ENCODE results near the gene KPNA5.
"Not testable (repeated sequence)": the region's sequence is repeated elsewhere in the genome, so short reads cannot be mapped to it uniquely, and the experiment has no call there.

The KPNA5 gene

DNA sequence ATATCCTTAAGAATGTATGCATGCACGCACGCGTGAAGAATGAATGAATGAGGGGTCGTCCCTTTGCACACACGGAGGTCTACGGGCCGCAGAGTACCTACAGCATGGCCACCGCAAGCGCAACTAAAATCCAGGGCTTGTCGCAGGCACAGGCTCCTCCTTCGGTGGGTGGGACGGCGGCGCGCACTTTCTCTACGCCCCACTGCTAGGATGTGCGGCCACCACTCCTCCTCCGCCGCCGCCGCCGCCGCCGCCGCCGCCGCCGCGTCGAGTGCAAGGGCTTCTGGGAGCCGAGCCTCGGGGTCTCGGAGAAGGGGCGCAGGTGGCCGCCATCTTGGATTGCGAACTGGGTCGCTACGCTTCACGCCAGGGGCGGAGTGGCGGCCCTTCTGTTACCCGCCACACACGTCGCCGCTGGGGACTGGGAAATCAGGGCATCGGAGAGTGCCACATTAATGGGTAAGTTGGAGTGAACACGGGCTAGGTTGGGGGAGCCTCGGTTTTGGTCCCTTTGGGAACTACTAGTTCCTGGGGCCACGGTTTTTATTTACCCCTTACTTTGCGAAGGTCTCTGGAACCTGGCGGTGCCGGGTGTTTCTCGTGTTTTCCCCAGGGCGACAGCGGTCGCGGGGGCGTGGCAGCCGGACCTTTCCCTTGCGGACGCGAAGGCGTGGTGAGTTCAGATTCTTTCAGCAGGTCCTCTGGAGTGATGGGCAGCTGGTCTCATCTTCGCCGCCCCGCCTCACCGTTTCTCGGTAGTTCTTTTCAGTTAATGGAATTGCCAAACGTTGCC, at the start of gene KPNA5:
Gene KPNA5 (plus strand): TSS at position 332 of the 793 bp plus-strand sequence. CDS start 124 bp downstream, at position 456.
- DNase-seq (ENCODE audit: low spot score), result peak; percentile 93

DNA sequence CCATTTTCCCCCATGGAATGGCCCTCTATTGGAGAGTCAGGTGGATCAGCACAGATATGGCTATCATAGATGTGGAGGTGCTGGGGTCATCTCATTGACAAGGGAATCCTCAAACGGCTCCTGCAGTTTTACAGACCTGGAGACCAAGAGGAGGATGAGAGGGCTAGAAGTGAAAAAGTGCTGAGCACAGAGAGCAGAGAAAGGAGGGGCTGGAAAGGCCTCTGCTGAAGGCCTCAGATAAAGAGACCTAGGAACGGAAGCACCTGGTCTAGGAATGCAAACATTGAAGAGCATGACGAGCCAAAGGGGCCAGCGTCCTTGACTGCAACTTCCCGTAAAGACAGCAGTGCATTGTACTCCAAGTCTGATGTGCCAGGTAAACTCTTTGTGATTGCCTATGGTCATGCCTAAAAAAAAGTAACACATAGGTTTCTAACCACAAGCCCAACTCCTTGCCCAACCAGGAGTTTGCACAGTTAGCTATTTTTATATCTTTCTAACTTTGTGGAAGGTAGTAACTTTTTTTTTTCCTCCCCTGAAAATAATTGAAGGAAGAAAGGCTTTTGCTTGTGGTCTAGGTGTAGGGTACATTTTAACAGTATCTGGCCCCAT, 49.5 kb upstream of the KPNA5 start:
- DNase-seq (ENCODE audit: low spot score), result no peak

DNA sequence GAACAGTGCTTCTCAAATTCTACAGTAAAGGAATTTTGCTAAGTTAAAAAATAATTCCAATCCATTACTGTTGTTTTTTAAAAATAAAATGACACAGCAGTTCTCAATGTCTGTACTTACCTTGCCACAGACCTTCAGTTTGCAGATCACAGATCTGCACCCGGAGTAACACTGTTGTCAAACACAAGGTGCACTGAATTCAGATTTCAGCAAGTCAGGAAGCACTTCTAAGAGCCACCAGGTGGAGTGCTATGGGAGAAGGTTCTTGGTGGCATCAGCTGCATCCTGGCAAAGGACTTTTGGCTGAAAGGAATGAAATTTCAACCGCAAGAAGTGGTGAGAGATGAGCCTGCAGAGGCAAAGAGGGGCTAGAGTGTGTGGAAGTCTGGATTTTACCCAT, 47.3 kb upstream of the KPNA5 start:
- DNase-seq (ENCODE audit: low spot score), result peak; percentile 43

DNA sequence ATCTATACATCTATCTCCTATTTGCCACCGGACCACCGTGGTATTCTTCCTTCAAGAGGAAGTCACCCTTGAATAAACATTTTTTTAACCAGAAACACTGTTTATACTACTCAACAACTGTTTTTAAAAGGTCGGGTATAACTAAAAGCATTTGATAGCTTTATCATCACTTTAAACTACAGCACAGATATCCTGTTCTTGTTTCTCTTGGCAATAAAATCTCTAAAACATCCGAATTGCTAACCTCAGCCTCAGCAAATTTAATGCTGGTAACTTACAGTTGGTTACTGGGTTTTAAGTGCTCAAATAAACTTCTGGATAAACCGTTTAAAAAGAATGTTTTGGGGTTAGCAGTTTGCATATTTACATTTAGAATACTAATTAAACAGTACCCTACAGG, 32.9 kb upstream of the KPNA5 start:
- DNase-seq (ENCODE audit: low spot score), result no peak

DNA sequence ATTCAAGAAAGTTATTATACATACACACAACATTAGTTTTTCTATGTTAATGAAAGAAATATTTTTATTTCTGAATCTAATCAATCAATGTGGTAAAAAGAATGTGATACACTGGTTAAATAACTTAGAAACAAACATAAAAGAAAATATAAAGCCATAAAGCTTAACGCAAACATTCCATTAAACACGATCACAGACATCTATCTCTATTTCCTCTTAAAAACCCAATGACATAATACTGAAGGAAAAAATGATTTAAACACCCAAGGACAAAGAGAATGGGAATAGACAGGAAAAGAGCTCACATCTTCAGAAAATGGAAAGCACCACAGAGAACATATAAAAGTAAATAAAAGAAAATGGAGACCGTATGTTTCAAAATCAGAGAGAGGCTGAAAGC, 31.9 kb upstream of the KPNA5 start:
- no peak for DNase-seq (ENCODE audit: low spot score)

DNA sequence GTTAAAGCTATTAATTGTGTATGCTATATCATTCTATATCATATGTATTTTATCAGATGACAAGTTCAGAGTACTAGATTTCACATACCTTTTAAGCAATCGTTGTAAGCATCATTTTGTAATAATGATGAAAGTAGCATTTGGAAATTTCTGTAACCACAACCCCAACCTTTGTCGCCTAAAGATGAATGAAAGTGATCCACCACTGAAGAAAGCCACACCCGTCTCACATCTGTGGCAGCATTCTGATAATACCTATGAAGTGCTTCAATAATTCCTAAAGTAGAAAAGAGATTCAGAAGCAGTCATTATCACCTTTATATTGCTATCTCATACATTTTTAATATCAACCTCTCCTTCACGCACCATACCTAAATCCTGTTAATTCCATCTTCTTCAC, 29.1 kb upstream of the KPNA5 start:
- DNase-seq (ENCODE audit: low spot score), result no peak

DNA sequence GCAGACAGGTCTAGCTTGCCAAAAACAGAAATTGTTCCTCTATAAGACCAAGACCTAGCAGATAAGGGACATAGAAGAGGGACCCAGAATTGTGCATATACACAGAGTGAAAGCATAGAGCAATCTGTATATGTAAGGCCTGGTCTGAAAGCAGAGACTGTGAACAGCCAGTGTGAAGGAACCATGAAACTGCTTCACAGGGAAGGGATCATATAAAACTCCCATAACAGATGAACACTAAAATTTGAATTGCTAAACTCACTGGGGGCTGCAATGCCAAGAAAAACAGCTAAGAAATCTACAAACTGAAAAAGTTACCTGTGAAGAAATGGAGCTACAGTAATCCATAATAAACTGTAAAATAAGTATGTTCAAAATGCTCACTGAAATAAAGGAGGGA, 19.4 kb upstream of the KPNA5 start:
- DNase-seq (ENCODE audit: low spot score), result no peak

DNA sequence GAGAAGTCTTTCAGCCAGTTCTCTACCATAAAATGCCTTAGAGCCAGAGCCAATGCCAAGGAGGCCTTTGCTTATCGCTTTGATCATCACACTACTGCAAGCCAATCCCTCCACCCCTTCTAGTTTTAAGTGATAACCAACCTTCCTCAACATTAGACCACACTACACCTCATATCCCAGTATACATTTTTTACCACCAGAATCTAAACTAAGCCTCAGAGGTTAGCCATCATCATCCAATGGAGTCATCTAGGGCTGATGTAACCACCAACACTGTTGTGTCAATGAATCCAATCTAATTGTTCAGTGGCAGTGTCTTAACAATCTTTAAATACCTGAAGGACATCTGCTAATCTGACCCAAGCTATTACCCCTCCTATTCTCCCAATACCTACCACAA, 18.8 kb upstream of the KPNA5 start:
- DNase-seq (ENCODE audit: low spot score), result no peak

DNA sequence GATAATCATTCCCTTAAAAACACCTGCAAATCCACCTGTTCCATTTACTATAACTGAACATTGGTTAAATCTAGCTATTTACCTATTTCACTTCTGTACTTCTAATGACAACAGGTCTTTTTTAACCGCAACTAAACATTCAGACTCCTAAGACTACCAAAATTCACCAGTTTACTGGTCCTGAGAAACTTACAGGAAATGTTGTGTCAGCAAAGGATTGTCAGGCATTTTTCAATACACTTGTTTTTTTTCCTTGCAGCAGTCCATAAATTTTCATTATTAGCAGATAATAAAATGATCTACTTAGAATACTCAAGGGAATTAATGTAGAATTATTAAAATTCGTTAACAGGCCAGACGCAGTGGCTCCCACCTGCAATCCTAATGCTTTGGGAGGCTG, 17.7 kb upstream of the KPNA5 start:
- DNase-seq (ENCODE audit: low spot score), result no peak

DNA sequence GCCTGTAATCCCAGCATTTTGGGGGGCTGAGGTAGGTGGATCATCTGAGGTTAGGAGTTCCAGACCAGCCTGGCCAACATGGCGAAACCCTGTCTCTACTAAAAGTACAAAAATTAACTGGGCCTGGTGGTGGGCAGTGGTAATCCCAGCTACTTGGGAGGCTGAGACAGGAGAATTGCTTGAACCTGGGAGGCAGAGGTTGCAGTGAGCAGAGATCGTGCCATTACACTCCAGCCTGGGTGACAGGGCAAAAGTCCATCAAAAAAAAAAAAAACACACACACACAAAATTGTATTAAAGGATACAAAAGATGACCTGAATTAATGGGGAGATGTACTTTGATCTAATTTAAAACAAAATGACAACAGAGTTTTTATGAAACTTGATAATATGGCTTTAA, 16.8 kb upstream of the KPNA5 start:
- not testable (repeated sequence) for DNase-seq (ENCODE audit: low spot score)

DNA sequence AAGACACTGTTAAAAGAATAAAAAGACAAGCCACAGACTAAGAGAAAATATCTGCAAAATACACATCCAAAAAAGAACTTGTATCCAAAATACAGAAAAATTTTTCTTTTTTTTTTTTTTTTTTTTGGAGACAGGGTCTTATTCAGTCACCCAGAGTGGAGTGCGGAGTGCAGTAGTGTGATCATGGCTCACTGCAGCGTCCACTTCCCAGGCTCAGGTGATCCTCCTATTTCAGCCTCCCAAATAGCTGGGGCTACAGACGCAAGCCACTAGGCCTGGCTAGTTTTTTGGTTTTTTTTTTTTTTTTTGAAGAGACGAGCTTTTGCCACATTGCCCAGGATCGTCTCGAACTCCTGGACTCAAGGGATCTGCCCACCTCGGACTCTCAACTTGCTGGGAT, 15.5 kb upstream of the KPNA5 start:
- DNase-seq (ENCODE audit: low spot score), result no peak

DNA sequence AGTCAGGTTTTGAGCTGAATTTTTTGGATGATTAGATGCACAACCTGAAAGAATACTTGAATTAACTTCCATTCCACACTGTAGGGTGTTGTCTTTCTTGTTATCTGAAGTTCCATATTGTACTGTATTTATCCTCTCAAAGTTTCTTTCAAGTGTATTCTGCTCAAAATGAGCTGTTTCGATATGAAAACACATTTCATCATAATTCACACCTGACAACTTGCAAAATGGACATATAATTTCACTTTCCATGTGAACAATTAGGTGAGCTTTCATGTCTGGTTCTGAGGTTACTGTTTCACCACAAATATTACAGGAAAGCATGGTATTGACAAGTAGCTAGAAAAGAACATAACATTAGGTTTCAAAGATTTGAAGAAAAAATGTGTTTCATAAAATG, 14.1 kb upstream of the KPNA5 start:
- no peak for DNase-seq (ENCODE audit: low spot score)

DNA sequence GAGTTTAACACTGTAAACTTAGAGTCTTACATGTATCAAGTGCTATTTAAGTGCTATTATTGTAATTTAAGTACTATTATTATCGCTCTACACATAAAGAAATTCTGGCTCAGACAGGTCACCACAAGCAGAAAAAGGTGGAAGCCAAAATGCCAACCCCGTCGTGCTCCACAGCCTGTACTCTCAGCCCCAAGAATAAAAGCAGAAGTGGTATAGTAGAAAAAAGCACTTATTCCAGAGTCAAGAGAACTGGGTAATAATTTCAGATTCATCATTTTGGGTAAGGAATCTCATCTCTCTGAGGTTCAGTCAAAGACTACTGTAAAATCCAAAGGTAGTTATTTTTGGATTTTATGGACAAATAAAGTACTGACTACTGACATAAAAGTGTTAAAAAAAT, 13.4 kb upstream of the KPNA5 start:
- peak; percentile 37 for DNase-seq (ENCODE audit: low spot score)

DNA sequence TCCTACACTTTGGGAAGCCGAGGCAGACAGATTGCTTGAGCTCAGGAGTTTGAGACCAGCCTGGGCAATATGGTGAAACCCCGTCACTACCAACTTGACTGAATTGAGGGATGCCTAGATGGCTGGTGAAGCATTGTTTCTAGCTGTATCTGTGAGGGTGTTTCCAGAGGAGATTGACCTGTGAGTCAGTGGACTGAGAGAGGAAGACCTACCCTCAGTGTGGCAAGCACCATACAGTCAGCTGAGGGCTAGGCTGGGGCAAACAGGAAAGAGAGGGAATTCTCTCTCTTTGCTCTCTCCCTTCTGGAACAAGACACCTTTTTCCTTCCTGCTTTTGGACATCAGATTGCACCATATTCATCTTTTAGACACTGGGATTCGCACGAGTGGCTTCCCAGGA, 8.7 kb upstream of the KPNA5 start:
- DNase-seq (ENCODE audit: low spot score), result no peak

DNA sequence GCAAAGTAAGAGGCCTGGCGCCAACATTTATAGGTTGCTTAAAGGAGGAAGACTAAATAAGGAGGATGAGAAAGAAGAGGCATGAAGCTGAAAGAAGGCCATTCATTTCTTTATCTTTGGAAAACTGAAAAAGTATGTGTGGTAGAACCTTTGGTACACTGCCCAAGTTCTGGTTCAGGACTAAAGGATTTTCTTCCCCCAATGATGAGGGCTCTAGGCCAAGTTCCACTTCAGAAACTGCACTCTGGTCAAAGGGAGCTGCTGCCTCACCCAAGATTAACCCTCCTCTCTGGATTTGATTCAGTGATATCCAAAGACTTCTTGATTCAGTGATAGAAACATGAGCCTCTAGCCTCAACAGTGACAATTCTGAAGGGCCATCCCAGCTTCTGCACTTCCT, 5.0 kb upstream of the KPNA5 start:
- no peak for DNase-seq (ENCODE audit: low spot score)

DNA sequence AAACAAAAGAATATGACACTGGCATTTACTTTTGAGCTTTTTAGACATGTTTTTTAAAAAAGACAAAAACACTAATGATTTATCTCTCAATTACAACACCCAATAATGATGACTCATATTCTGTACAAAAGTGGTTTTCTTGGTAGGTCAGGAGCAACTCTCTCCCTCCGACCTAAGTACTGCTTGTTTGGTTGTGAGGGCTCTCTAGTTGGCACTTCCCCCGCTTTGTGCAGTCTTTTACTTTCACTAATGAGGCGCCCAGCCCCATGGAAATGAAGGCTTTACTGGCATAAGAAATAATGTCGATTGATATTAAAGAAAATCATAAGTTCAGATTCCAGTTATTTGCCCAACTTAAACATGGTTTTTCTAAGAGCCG, 1.3 kb downstream of the KPNA5 start:
- peak; percentile 74 for DNase-seq (ENCODE audit: low spot score)

DNA sequence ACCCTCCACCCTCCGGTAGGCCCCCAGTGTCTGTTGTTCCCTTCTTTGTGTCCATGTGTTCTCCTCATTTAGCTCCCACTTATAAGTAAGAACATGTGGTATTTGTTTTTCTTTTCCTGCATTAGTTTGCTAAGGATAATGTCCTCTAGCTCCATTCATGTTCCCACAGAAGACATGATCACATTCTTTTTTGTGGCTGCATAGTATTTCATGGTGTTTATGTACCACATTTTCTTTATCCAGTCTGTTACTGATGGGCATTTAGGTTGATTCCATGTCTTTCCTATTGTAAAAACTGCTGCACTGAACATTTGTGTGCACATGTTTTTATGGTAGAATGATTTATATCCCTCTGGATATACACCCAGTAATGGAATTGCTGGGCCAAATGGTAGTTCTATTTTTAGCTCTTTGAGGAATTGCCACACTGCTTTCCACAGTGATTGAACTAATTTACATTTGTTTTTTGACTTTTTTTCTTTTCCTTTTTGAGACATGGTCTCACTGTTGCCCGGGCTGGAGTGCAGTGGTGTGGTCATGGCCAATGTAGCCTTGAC, 4.5 kb downstream of the KPNA5 start:
- no peak for DNase-seq (ENCODE audit: low spot score)

DNA sequence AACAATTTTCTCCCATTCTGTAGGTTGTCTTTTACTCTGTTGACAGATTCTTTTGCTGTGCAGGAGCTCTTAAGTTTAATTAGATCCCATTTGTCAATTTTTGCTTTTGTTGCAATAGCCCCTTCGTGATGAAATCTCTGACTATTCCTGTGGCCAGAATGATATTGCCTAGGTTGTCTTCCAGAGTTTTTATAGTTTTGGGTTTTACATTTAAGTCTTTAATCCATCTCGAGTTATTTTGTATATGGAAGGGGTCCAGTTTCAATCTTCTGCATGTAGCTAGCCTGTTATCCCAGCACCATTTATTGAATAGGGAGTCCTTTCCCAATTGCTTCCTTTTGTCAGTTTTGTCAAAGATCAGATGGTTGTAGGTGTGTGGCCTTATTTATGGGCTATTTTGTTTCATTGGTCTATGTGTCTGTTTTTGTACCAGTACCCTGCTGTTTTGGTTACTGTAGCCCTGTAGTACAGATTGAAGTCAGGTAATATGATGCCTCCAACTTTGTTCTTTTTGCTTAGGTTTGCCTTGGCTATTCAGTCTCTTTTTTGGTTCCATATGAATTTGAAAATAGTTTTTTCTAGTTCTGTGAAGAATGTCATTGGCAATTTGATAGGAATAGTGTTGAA, 5.6 kb downstream of the KPNA5 start:
- not testable (repeated sequence) for DNase-seq (ENCODE audit: low spot score)

DNA sequence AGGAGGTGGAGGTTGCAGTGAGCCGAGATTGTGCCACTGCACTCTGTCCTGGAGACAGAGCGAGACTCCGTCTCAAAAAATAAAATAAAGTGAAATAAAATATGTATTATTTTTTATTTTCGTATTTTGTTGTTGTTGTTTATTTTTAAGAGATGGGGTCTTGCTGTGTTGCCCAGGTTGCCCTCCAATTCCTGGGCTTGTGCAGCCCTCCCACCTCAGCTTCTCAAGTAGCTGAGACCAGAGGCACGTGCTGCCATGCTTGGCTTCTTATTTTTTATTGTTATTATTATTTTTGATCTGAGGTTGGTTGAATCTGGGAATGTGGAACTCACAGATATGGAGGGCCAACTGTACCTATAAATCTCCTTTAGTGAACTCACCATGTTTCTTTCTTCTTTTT, 10.1 kb downstream of the KPNA5 start:
- DNase-seq (ENCODE audit: low spot score), result no peak

DNA sequence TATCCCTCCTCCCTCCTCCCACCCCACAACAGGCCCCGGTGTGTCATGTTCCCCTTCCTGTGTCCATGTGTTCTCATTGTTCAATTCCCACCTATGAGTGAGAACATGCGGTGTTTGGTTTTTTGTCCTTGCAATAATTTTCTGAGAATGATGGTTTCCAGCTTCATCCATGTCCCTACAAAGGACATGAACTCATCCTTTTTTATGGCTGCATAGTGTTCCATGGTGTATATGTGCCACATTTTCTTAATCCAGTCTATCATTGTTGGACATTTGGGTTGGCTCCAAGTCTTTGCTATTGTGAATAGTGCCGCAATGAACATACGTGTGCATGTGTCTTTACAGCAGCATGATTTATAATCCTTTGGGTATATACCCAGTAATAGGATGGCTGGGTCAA, 11.9 kb downstream of the KPNA5 start:
- not testable (repeated sequence) for DNase-seq (ENCODE audit: low spot score)

DNA sequence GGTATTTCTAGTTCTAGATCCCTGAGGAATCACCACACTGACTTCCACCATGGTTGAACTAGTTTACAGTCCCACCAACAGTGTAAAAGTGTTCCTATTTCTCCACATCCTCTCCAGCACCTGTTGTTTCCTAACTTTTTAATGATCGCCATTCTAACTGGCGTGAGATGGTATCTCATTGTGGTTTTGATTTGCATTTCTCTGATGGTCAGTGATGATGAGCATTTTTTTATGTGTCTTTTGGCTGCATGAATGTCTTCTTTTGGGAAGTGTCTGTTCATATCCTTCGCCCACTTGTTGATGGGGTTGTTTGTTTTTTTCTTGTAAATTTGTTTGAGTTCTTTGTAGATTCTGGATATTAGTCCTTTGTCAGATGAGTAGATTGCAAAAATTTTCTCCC, 12.3 kb downstream of the KPNA5 start:
- DNase-seq (ENCODE audit: low spot score), result not testable (repeated sequence)

DNA sequence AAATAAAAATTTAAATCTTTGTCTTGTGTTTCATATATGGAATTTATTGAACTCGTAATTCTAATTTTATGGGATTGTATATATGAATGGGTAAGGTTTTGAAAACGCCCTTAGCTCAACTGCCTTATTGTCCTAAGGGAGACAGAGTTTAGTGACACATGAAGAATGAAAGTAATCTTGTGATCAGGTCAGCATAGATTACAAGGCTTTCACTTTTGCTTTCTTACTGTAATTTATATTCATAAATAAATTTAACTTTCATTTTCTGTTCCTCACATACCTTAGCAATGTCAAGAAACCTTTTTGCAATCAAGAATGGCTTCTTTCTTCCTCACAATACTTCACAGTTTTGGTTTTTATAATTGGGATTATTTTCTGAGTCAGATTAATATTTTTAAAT, 14.4 kb downstream of the KPNA5 start:
- no peak for DNase-seq (ENCODE audit: low spot score)

DNA sequence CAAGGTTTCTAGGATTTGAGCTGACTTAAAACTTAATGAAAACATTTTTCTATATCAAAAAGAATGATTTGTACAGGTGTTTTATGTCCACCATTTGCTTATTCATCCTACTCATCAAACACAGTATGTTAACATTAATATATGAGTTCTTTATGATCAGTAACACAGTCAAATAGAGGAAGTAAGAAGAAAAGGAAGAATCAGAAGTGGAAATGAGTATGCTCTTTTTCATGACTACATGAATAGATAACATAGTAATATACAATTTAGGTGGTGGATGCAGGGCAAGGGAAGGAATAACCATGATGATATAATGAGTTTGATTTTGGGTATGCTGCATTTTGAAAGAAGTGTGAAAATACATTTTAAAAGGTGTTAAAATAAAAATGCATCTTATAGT, 16.5 kb downstream of the KPNA5 start:
- DNase-seq (ENCODE audit: low spot score), result no peak

Measured in RKO (cell line).